H1 (cell line): ENCODE data around the gene MIA3. TPM values are rescaled to one million over a fixed set of nuclear protein-coding genes. Genes with fewer than 3 reads are reported as not detected.

Source experiments
- CTCF ChIA-PET: fragments of 300-600 bp; sonication (Branson Sonifier 250); formaldehyde crosslinking; loops from one replicate; lab custom pipeline; 2021; ENCODE audit not compliant: partially characterized antibody; lab: Charles Lee
- POLR2A ChIA-PET: fragments of 300-600 bp; sonication (Branson Sonifier 250); formaldehyde crosslinking; loops from one replicate; lab custom pipeline; 2021; ENCODE audit warnings: inconsistent platforms; ENCODE audit not compliant: partially characterized antibody; lab: Charles Lee
- DNase-seq, 2 experiments: peaks; one replicate each; pipeline versions ENCODE4 v3.0.0 to v3.0.0-alpha.2; 2010 to 2022; ENCODE audit warnings: low spot score in 2 of 2, low read depth in 1 of 2, mixed read lengths in 1 of 2
- FAIRE-seq: peaks from 2 replicates; lab custom pipeline; 2011; peaks lifted over from hg19 to GRCh38; lab: Jason Lieb, UNC
- H2AFZ ChIP-seq: 2 replicates; pipeline ENCODE4 v1.8.1; 2012; ENCODE audit warnings: low read length, inconsistent platforms
- H2AK5ac ChIP-seq: 2 replicates; pipeline ENCODE4 v1.6.1; 2013; ENCODE audit warnings: low read depth, low read length
- H2BK120ac ChIP-seq: replicated peaks from 2 replicates; pipeline ENCODE3; 2013; ENCODE audit warnings: low read depth, low read length, inconsistent platforms
- H2BK12ac ChIP-seq: 2 replicates; pipeline ENCODE4 v1.6.1; 2013; ENCODE audit warnings: low read depth, low read length
- H2BK15ac ChIP-seq: 2 replicates; pipeline ENCODE4 v1.6.1; 2013; ENCODE audit warnings: low read length
- H2BK20ac ChIP-seq: 2 replicates; pipeline ENCODE4 v1.6.1; 2013; ENCODE audit warnings: low read length
- H2BK5ac ChIP-seq: 2 replicates; pipeline ENCODE4 v1.6.1; 2013; ENCODE audit warnings: low read depth, low read length
- H3K14ac ChIP-seq: 2 replicates; pipeline ENCODE4 v1.6.1; 2013; ENCODE audit warnings: inconsistent platforms; ENCODE audit not compliant: insufficient read length
- H3K18ac ChIP-seq: 2 replicates; pipeline ENCODE4 v1.6.1; 2013; ENCODE audit warnings: low read length; ENCODE audit errors: extremely low read depth
- H3K23ac ChIP-seq: 2 replicates; pipeline ENCODE4 v1.6.1; 2013; ENCODE audit warnings: inconsistent platforms; ENCODE audit not compliant: insufficient read length
- H3K23me2 ChIP-seq: 2 replicates; pipeline ENCODE4 v1.6.1; 2013; ENCODE audit warnings: low read depth, low read length
- H3K27ac ChIP-seq: 2 replicates; pipeline ENCODE4 v1.6.1; 2011; ENCODE audit warnings: low read depth, low read length, inconsistent platforms
- H3K27me3 ChIP-seq, 4 experiments: replicated peaks in 1 of 4; 1 replicate in 1 of 4; 2 replicates in 3 of 4; pipeline versions ENCODE4 v1.6.1 to v1.8.1; 2011 to 2013; ENCODE audit warnings: low read length in 3 of 4, mild to moderate bottlenecking in 3 of 4, inconsistent platforms in 2 of 4, mixed read lengths in 2 of 4, moderate library complexity in 1 of 4; ENCODE audit not compliant: control insufficient read depth in 3 of 4, insufficient read depth in 3 of 4; ENCODE audit errors: extremely low read depth in 1 of 4
- H3K36me3 ChIP-seq, 4 experiments: 2 replicates each; pipeline versions ENCODE4 v1.6.1 to v1.8.1; 2011 to 2013; ENCODE audit warnings: mild to moderate bottlenecking in 4 of 4, low read length in 3 of 4, moderate library complexity in 2 of 4, control low read depth in 1 of 4, inconsistent platforms in 1 of 4; ENCODE audit not compliant: insufficient read depth in 4 of 4, control insufficient read depth in 2 of 4
- H3K4ac ChIP-seq: replicated peaks from 2 replicates; pipeline ENCODE3; 2013; ENCODE audit warnings: low read length, low read depth, mixed read lengths, inconsistent platforms; ENCODE audit not compliant: insufficient read length
- H3K4me1 ChIP-seq, 4 experiments: replicated peaks in 1 of 4; 1 replicate in 1 of 4; 2 replicates in 3 of 4; pipeline versions ENCODE4 v1.6.1 to v1.8.1; 2011 to 2013; ENCODE audit warnings: low read length in 3 of 4, inconsistent platforms in 2 of 4, mixed read lengths in 1 of 4; ENCODE audit not compliant: insufficient read depth in 4 of 4, control insufficient read depth in 3 of 4
- H3K4me2 ChIP-seq, 2 experiments: 2 replicates each; pipeline versions ENCODE4 v1.6.1 to v1.8.1; 2011 to 2013; ENCODE audit warnings: low read depth in 2 of 2, low read length in 2 of 2, control low read depth in 1 of 2, inconsistent platforms in 1 of 2, mild to moderate bottlenecking in 1 of 2; ENCODE audit not compliant: insufficient read depth in 1 of 2
- H3K4me3 ChIP-seq, 4 experiments: fragments of 200-600, 300-600 bp in 1 of 4; sonication (generic), shearing (Covaris generic), sonication (Bioruptor Twin) in 1 of 4; 2 replicates each; pipeline versions ENCODE4 v1.5.1 to v1.8.1; 2011 to 2016; ENCODE audit warnings: low read length in 4 of 4, low read depth in 3 of 4, control low read depth in 2 of 4, inconsistent platforms in 2 of 4, mild to moderate bottlenecking in 2 of 4, mixed read lengths in 1 of 4, moderate library complexity in 1 of 4; ENCODE audit not compliant: insufficient read depth in 2 of 4; ENCODE audit errors: extremely low read depth in 1 of 4
- H3K56ac ChIP-seq: replicated peaks from 2 replicates; pipeline ENCODE3; 2013; ENCODE audit warnings: low read depth, mild to moderate bottlenecking, mixed read lengths, low read length, inconsistent platforms; ENCODE audit not compliant: insufficient read length
- H3K79me1 ChIP-seq: 2 replicates; pipeline ENCODE4 v1.6.1; 2013; ENCODE audit warnings: low read depth, low read length, control low read depth
- H3K79me2 ChIP-seq, 2 experiments: 2 replicates each; pipeline versions ENCODE4 v1.6.1 to v1.8.1; 2012 to 2013; ENCODE audit warnings: low read length in 2 of 2, mild to moderate bottlenecking in 2 of 2, inconsistent platforms in 1 of 2; ENCODE audit not compliant: insufficient read depth in 2 of 2, control insufficient read depth in 1 of 2
- H3K9ac ChIP-seq, 4 experiments: replicated peaks in 1 of 4; 1 replicate in 1 of 4; 2 replicates in 3 of 4; pipeline versions ENCODE4 v1.6.1 to v1.8.1; 2011 to 2013; ENCODE audit warnings: low read depth in 3 of 4, low read length in 3 of 4, control low read depth in 2 of 4, mild to moderate bottlenecking in 2 of 4, moderate library complexity in 2 of 4, inconsistent platforms in 1 of 4; ENCODE audit errors: extremely low read depth in 1 of 4
- H3K9me3 ChIP-seq, 2 experiments: 2 replicates each; pipeline versions ENCODE4 v1.6.1 to v1.8.1; 2012 to 2013; ENCODE audit warnings: mild to moderate bottlenecking in 2 of 2, moderate library complexity in 2 of 2, control low read depth in 1 of 2, inconsistent platforms in 1 of 2, low read depth in 1 of 2, low read length in 1 of 2, mixed read lengths in 1 of 2; ENCODE audit not compliant: insufficient read depth in 2 of 2
- H4K20me1 ChIP-seq, 2 experiments: replicated peaks in 1 of 2; 2 replicates each; pipeline versions ENCODE3 to v1.8.1; 2011 to 2013; ENCODE audit warnings: inconsistent platforms in 2 of 2, low read length in 2 of 2, mild to moderate bottlenecking in 1 of 2; ENCODE audit not compliant: insufficient read depth in 2 of 2, control insufficient read depth in 1 of 2
- H4K5ac ChIP-seq: 2 replicates; pipeline ENCODE4 v1.6.1; 2013; ENCODE audit warnings: low read length, low read depth, mixed read lengths, inconsistent platforms; ENCODE audit not compliant: insufficient read length
- H4K8ac ChIP-seq: 2 replicates; pipeline ENCODE4 v1.8.0; 2013; ENCODE audit warnings: mild to moderate bottlenecking, moderate library complexity, low read length, inconsistent platforms; ENCODE audit not compliant: insufficient read depth; ENCODE audit errors: extremely low read depth
- H4K91ac ChIP-seq: replicated peaks from 2 replicates; pipeline ENCODE3; 2013; ENCODE audit warnings: low read length, mixed read lengths, inconsistent platforms; ENCODE audit not compliant: insufficient read length
- CBX8 ChIP-seq: fragments of 300-800, 300-1000 bp; sonication (generic); IDR thresholded peaks from 2 replicates; pipeline ENCODE4 v1.7.1; 2016; ENCODE audit warnings: low read depth, low read length, borderline replicate concordance
- CEBPB ChIP-seq: IDR thresholded peaks from 2 replicates; pipeline ENCODE4 v1.6.1; 2012; ENCODE audit warnings: low read depth, low read length
- EP300 ChIP-seq, 2 experiments: IDR thresholded peaks; 1 replicate in 1 of 2; 2 replicates in 1 of 2; pipeline ENCODE4 v1.6.1; 2011 to 2012; ENCODE audit warnings: low read depth in 2 of 2, low read length in 2 of 2, mild to moderate bottlenecking in 2 of 2, borderline replicate concordance in 1 of 2, inconsistent platforms in 1 of 2, moderate library complexity in 1 of 2
- EZH2 ChIP-seq: fragments of 200-600 bp; sonication (generic); IDR thresholded peaks from 2 replicates; pipeline ENCODE4 v1.7.1; 2012; ENCODE audit warnings: low read depth, mild to moderate bottlenecking, moderate library complexity, low read length, inconsistent platforms; ENCODE audit not compliant: severe bottlenecking
- GTF2F1 ChIP-seq: IDR thresholded peaks from 2 replicates; pipeline ENCODE4 v1.6.1; 2012; ENCODE audit warnings: low read depth, low read length, improper control_type of control experiment, borderline replicate concordance
- HDAC6 ChIP-seq: IDR thresholded peaks from one replicate; pipeline ENCODE4 v1.7.1; 2012; ENCODE audit warnings: low read depth, mild to moderate bottlenecking, inconsistent platforms, low read length, moderate library complexity
- JUND ChIP-seq: IDR thresholded peaks from 2 replicates; pipeline ENCODE4 v1.6.1; 2011; ENCODE audit warnings: mild to moderate bottlenecking, improper control_type of control experiment, low read length
- KDM1A ChIP-seq: fragments of 200-600, 300-600 bp; sonication (generic); IDR thresholded peaks from 2 replicates; pipeline ENCODE4 v1.7.1; 2016; ENCODE audit warnings: mild to moderate bottlenecking, low read length, borderline replicate concordance
- KDM4A ChIP-seq: IDR thresholded peaks from one replicate; pipeline ENCODE4 v1.7.1; 2012; ENCODE audit warnings: low read depth, mild to moderate bottlenecking, moderate library complexity, low read length, inconsistent platforms; ENCODE audit not compliant: severe bottlenecking
- POLR2A ChIP-seq, 2 experiments: IDR thresholded peaks; 1 replicate in 1 of 2; 2 replicates in 1 of 2; pipeline ENCODE4 v1.6.1; 2011; ENCODE audit warnings: low read depth in 2 of 2, low read length in 2 of 2, mild to moderate bottlenecking in 2 of 2; ENCODE audit errors: control extremely low read depth in 1 of 2
- POU5F1 ChIP-seq: IDR thresholded peaks from 2 replicates; pipeline ENCODE4 v1.6.1; 2011; ENCODE audit warnings: low read depth, mild to moderate bottlenecking, low read length, moderate library complexity
- RFX5 ChIP-seq: IDR thresholded peaks from 2 replicates; pipeline ENCODE4 v1.6.1; 2011; ENCODE audit warnings: low read depth, low read length, improper control_type of control experiment, borderline replicate concordance
- SRF ChIP-seq: IDR thresholded peaks from 2 replicates; pipeline ENCODE4 v1.6.1; 2011; ENCODE audit warnings: mild to moderate bottlenecking, low read depth, low read length, moderate library complexity
- TEAD4 ChIP-seq: IDR thresholded peaks from 2 replicates; pipeline ENCODE4 v1.6.1; 2012; ENCODE audit warnings: low read depth, low read length, inconsistent platforms, mixed read lengths
- WGBS, 2 experiments: shearing (Covaris generic) in 1 of 2; methylation state at CpG; one replicate each; pipeline versions ENCODE4 v1.1.6 to v1.1.7; 2013 to 2015; ENCODE audit warnings: low lambda C conversion rate in 2 of 2, mixed read lengths in 2 of 2, inconsistent platforms in 1 of 2, low coverage in 1 of 2, missing lambda C conversion rate in 1 of 2; ENCODE audit not compliant: insufficient replicate concordance in 2 of 2, insufficient coverage in 1 of 2, insufficient read length in 1 of 2; ENCODE audit errors: extremely low coverage in 1 of 2, missing lambda C conversion rate in 1 of 2; 5-methylcytosine and 5-hydroxymethylcytosine counted together
- polyA plus RNA-seq, 7 experiments: library from polyadenylated mRNA; depleted of rRNA in 3 of 7; stranded (reverse) in 5 of 7; unstranded in 2 of 7; fragments of >200 nt in 5 of 7; fragments of 200-250 nt in 2 of 7; gene quantifications; 1 replicate in 5 of 7; 2 replicates in 1 of 7; 4 replicates in 1 of 7; pipeline versions ENCODE4 v1.2.1 to v1.2.3, GENCODE V29; 2011 to 2013; ENCODE audit warnings: missing spikeins in 2 of 7, mixed read lengths in 2 of 7
- total RNA-seq: library from RNA; stranded (reverse); fragmentation: NEBNext Ultra II Directional; extraction: Animal tissue kit (Norgen Biotek cat#: 25700); gene quantifications from 2 replicates; pipeline ENCODE4 v1.2.1, GENCODE V29; 2021

The MIA3 gene
- total and polyA plus RNA-seq, 2 of the 8 experiments (the other 6 are each of a cell fraction or from before 2014, with no cell fraction given), result 69.0 to 105 TPM

DNA sequence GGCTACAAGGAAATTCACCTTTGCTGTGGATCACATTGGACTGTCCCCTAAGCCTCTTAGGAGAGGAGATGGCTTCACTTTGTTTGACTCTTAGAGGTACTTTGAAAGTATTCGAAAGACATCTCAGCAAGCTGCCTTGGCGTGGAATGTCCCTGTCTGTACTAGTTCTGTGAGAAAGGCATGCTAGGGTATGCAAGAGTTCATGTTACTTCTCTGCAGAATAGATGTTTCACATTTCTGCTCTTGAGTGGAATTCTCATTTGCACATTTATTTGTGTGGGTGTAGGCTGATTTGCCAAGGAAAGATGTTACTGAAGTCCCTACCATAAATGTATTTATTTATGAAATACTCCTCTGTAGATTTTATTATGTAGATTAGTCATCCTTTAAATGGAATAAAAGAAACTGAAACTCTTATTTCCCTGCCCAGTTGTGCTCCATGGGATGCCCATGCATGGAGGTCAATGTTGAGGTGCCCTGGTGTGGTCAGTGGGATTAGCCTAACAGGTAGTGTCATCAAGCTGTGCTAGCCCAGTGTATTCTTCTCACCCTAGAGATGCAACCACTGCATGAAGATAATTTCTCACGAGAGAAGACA, 13.8 kb downstream of the MIA3 start:
- no peak overlapping the region for H2BK12ac ChIP-seq
- H3K36me3 ChIP-seq, result peaks cover 22 to 59% (median 49%) of the 10 kb centered on the region in 4 experiments
- no peak overlapping the region for H4K8ac ChIP-seq
- no peaks in the 10 kb centered on the region for H3K9me3 ChIP-seq
- CTCF ChIA-PET, result interaction anchor here (1.2 kb wide), 1 partner anchor 9 kb away, joined by 3 read pairs; no protein-coding TSS in a partner anchor
- no peak overlapping the region for H3K27ac ChIP-seq
- H2AK5ac ChIP-seq, result no peak overlapping the region
- H3K56ac ChIP-seq, result no peak overlapping the region
- no peaks in the 10 kb centered on the region for H3K79me1 ChIP-seq
- H3K9ac ChIP-seq, result no peak overlapping the region
- FAIRE-seq, result no peak
- TF ChIP-seq CEBPB (no peak), EP300 (IDR thresholded peaks at IDR 0.05; ENCODE audit: borderline replicate concordance in 1 of 2, low read depth in 2 of 2, low read length in 2 of 2) (no peak), KDM4A (no peak), CBX8 (no peak), JUND (no peak), TEAD4 (no peak), POU5F1 (no peak), RFX5 (no peak), POLR2A (IDR thresholded peaks at IDR 0.05; ENCODE audit: control extremely low read depth in 1 of 2, low read depth in 2 of 2, low read length in 2 of 2) (no peak), SRF (no peak), EZH2 (no peak), HDAC6 (no peak), GTF2F1 (no peak), KDM1A (no peak)
- TF ChIP-seq, all 59 proteins: peak for 0
- no peaks in the 10 kb centered on the region for H3K27me3 ChIP-seq
- no peak for DNase-seq
- no peak overlapping the region for H3K18ac ChIP-seq
- H2BK5ac ChIP-seq, result no peak overlapping the region
- H4K5ac ChIP-seq, result no peak overlapping the region
- H2BK15ac ChIP-seq, result no peak overlapping the region
- no peak overlapping the region for H3K4ac ChIP-seq
- H3K79me2 ChIP-seq, result no peaks in the 10 kb centered on the region; a peak in 1 of 4 replicates
- no peaks in the 10 kb centered on the region for H3K23me2 ChIP-seq
- H4K91ac ChIP-seq, result no peak overlapping the region
- no peaks in the 10 kb centered on the region for H3K4me1 ChIP-seq
- H3K14ac ChIP-seq, result no peak overlapping the region
- no peak overlapping the region for H3K4me2 ChIP-seq
- no peak overlapping the region for H2BK120ac ChIP-seq
- no peak overlapping the region for H2AFZ ChIP-seq
- 85% methylated on average over 3 of the region's 3 CpGs; no CpG with 5 or more reads in 1 of the 2 experiments for WGBS, 2 experiments
- POLR2A ChIA-PET, result no interaction called here
- no peak overlapping the region for H2BK20ac ChIP-seq
- peaks cover 0 to 2% of the 10 kb centered on the region in 2 experiments for H4K20me1 ChIP-seq
- no peak overlapping the region for H3K23ac ChIP-seq
- no peak overlapping the region for H3K4me3 ChIP-seq
